Chondrocyte (in vitro differentiated cells): Measurements from ENCODE around the gene SYT17. TPM values are rescaled to one million over a fixed set of nuclear protein-coding genes. Genes with fewer than 3 reads are reported as not detected.

Experiments used
- DNase-seq: peaks from one replicate; pipeline ENCODE4 v3.0.0; 2021; ENCODE audit warnings: mixed read lengths, low spot score
- H3K27ac Mint-ChIP-seq: one replicate; pipeline ENCODE4 v1.8.0; 2021; ENCODE audit warnings: mild to moderate bottlenecking, moderate library complexity, mixed read lengths; ENCODE audit not compliant: unreplicated experiment
- H3K27me3 Mint-ChIP-seq: 2 replicates; pipeline ENCODE4 v1.8.0; 2021; ENCODE audit warnings: low read depth, mixed read lengths
- H3K36me3 Mint-ChIP-seq: 2 replicates; pipeline ENCODE4 v1.8.0; 2021; ENCODE audit warnings: low read depth, mixed read lengths
- H3K4me1 Mint-ChIP-seq: 2 replicates; pipeline ENCODE4 v1.8.0; 2021; ENCODE audit warnings: low read depth, mild to moderate bottlenecking, mixed read lengths
- H3K4me3 Mint-ChIP-seq: one replicate; pipeline ENCODE4 v1.8.0; 2021; ENCODE audit warnings: mild to moderate bottlenecking, moderate library complexity, mixed read lengths; ENCODE audit not compliant: unreplicated experiment
- H3K9me3 Mint-ChIP-seq: 2 replicates; pipeline ENCODE4 v1.8.0; 2021; ENCODE audit warnings: low read depth, mixed read lengths
- CTCF ChIP-seq: fragments of 200-600 bp; sonication (generic); IDR thresholded peaks from 2 replicates; pipeline ENCODE4 v1.5.0; 2021; ENCODE audit warnings: antibody characterized with exemption, mild to moderate bottlenecking, moderate library complexity
- total RNA-seq: library from RNA; stranded (reverse); gene quantifications from 3 replicates; pipeline ENCODE4 v1.2.1, GENCODE V29; 2021

The SYT17 gene
- total RNA-seq, 1 donor from 2014 or later, result 0.97 TPM

GRCh38 chr16:19147627-19148026 is 20.4 kb upstream of the SYT17 start:
- peaks cover 10% of the 10 kb centered on the region for H3K27me3 Mint-ChIP-seq
- H3K27ac Mint-ChIP-seq, result no peak overlapping the region
- peaks cover 1% of the 10 kb centered on the region for H3K36me3 Mint-ChIP-seq
- H3K4me3 Mint-ChIP-seq, result no peak overlapping the region
- no peak for TF ChIP-seq CTCF
- peaks cover 5% of the 10 kb centered on the region for H3K9me3 Mint-ChIP-seq
- no peaks in the 10 kb centered on the region for H3K4me1 Mint-ChIP-seq
- DNase-seq, result no peak

- no peak for TF ChIP-seq CTCF
- H3K4me1 Mint-ChIP-seq, result no peaks in the 10 kb centered on the region
- H3K27ac Mint-ChIP-seq, result no peak overlapping the region
- H3K4me3 Mint-ChIP-seq, result no peak overlapping the region
- H3K36me3 Mint-ChIP-seq, result peaks cover 1% of the 10 kb centered on the region
- H3K27me3 Mint-ChIP-seq, result peaks cover 12% of the 10 kb centered on the region
- H3K9me3 Mint-ChIP-seq, result peaks cover 5% of the 10 kb centered on the region
- DNase-seq, result no peak
Measured at GRCh38 chr16:19148189-19148588, 19.9 kb upstream of the SYT17 start.

- DNase-seq, result no peak
- Mint-ChIP-seq H3K4me1 (no peaks in the 10 kb centered on the region), H3K4me3 (no peak overlapping the region), H3K36me3 (peaks cover 3% of the 10 kb centered on the region), H3K9me3 (peaks cover 11% of the 10 kb centered on the region), H3K27ac (no peak overlapping the region), H3K27me3 (peaks cover 19% of the 10 kb centered on the region)
- TF ChIP-seq CTCF, result no peak
Measured at GRCh38 chr16:19151310-19151709, 16.7 kb upstream of the SYT17 start.

DNA sequence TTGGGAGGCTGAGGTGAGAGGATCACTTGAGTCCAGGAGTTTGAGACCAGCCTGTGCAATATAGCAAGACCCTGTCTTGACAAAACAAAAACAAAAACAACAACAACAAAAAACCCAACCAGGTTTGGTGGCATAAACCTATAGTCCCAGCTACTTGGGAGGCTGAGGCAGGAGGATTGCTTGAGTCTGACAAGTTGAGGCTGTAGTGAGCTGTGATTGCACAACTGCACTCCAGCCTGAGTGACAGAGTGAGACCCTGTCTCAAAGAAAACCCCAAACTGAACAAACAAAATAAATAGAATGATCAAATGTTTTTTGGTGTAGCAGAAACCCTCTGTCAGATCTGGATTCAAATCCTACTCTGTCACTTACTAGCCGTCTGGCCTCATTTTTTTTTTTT is 16.0 kb upstream of the SYT17 start:
- H3K4me1 Mint-ChIP-seq, result no peaks in the 10 kb centered on the region
- H3K36me3 Mint-ChIP-seq, result peaks cover 6% of the 10 kb centered on the region
- H3K27me3 Mint-ChIP-seq, result peaks cover 23% of the 10 kb centered on the region
- no peak for DNase-seq
- no peak overlapping the region for H3K27ac Mint-ChIP-seq
- no peak for TF ChIP-seq CTCF
- H3K4me3 Mint-ChIP-seq, result no peak overlapping the region
- H3K9me3 Mint-ChIP-seq, result peaks cover 11% of the 10 kb centered on the region

DNA sequence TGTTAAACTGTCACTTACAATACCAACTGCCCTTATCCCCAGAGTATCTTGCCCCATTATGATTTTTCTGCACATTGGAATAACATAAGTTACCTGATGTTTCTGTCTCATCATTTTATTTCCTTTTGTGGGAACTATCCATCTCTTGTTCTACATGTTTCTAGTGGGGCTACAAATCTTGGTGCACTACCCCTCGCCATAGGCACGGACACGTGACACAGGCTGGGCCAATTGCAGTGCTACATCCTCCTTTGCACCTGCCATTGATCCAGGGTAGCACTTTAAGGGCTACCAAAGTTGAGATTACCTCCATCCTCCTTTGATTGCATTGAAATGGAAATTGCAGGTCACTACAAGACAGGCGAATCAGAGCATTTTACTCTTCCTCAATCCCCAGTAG is 14.2 kb upstream of the SYT17 start:
- Mint-ChIP-seq H3K4me1 (no peaks in the 10 kb centered on the region), H3K27ac (no peak overlapping the region), H3K36me3 (peaks cover 5% of the 10 kb centered on the region), H3K4me3 (no peak overlapping the region), H3K9me3 (peaks cover 6% of the 10 kb centered on the region), H3K27me3 (peaks cover 26% of the 10 kb centered on the region)
- no peak for TF ChIP-seq CTCF
- no peak for DNase-seq
